GM18870 (cell line): ENCODE data around the gene WNK4.
"Not testable (repeated sequence)": the region's sequence is repeated elsewhere in the genome, so short reads cannot be mapped to it uniquely, and the experiment has no call there.

Experiments
- ATAC-seq: cut with Tn5 transposase; IDR thresholded peaks from one replicate; pipeline ENCODE4 v1.9.1; 2021; ENCODE audit warnings: moderate library complexity; ENCODE audit not compliant: unreplicated experiment

Gene WNK4

GRCh38 chr17:42779936-42780850, at the start of gene WNK4:
Gene WNK4 (plus strand): TSS chr17:42780610. CDS start chr17:42780699, 89 bp downstream.
- no peak for ATAC-seq

GRCh38 chr17:42740699-42741098, 39.7 kb upstream of the WNK4 start:
- ATAC-seq, result no peak

- ATAC-seq, result not testable (repeated sequence)
Measured at GRCh38 chr17:42742916-42743315, 37.5 kb upstream of the WNK4 start.

GRCh38 chr17:42743595-42744282, 36.7 kb upstream of the WNK4 start:
- no peak for ATAC-seq

- peak; percentile 43 for ATAC-seq
Measured at GRCh38 chr17:42744283-42744805, 36.1 kb upstream of the WNK4 start.

GRCh38 chr17:42744806-42745617, 35.4 kb upstream of the WNK4 start, which contains the start of gene EZH1:
Gene EZH1 (minus strand): TSS chr17:42745040. CDS start chr17:42728941, 16,099 bp downstream.
- ATAC-seq, result peak; percentile 69

GRCh38 chr17:42748202-42748907, 32.1 kb upstream of the WNK4 start:
- no peak for ATAC-seq

GRCh38 chr17:42748908-42749798, 31.3 kb upstream of the WNK4 start:
- ATAC-seq, result no peak

GRCh38 chr17:42750739-42751344, 29.6 kb upstream of the WNK4 start:
- no peak for ATAC-seq

- no peak for ATAC-seq
Measured at GRCh38 chr17:42751628-42752027, 28.8 kb upstream of the WNK4 start.

GRCh38 chr17:42754782-42755181, 25.6 kb upstream of the WNK4 start:
- no peak for ATAC-seq

GRCh38 chr17:42759982-42760651, 20.3 kb upstream of the WNK4 start:
- ATAC-seq, result no peak

GRCh38 chr17:42760652-42761581, 19.5 kb upstream of the WNK4 start, which contains the start of gene RAMP2:
Gene RAMP2 (plus strand): TSS chr17:42761227. CDS start chr17:42761262, 35 bp downstream.
- ATAC-seq, result no peak

GRCh38 chr17:42761638-42762037, 18.8 kb upstream of the WNK4 start:
- no peak for ATAC-seq

GRCh38 chr17:42766124-42766523, 14.3 kb upstream of the WNK4 start:
- ATAC-seq, result no peak

GRCh38 chr17:42767512-42767911, 12.9 kb upstream of the WNK4 start:
- ATAC-seq, result no peak

GRCh38 chr17:42768006-42768405, 12.4 kb upstream of the WNK4 start:
- ATAC-seq, result not testable (repeated sequence)
